Measurements from ENCODE around the gene BCR.
A peak's percentile ranks its signal among the peaks of the same experiment; 100 is the strongest.

Gene BCR

DNA sequence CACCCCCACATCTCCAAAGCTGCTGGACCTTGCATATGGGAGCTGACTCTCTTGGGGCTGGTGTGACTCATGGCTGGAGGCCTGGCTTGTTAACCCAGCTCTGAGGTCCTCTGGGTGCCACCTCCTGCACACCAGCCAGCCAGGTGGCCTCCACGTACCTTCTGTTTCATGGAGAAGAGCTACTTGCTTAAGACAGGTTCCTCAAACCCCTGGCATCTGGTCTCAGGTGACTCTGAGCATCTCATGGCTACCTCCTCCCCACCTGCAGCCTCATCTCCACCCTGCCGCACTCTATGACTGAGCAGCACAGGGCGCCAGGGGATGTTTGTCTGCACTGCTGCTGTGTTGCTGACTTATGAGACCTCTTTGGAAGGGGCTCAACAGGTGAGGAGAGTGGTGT, 55.7 kb downstream of the BCR start:
- TF ChIP-seq, protein P1, sequence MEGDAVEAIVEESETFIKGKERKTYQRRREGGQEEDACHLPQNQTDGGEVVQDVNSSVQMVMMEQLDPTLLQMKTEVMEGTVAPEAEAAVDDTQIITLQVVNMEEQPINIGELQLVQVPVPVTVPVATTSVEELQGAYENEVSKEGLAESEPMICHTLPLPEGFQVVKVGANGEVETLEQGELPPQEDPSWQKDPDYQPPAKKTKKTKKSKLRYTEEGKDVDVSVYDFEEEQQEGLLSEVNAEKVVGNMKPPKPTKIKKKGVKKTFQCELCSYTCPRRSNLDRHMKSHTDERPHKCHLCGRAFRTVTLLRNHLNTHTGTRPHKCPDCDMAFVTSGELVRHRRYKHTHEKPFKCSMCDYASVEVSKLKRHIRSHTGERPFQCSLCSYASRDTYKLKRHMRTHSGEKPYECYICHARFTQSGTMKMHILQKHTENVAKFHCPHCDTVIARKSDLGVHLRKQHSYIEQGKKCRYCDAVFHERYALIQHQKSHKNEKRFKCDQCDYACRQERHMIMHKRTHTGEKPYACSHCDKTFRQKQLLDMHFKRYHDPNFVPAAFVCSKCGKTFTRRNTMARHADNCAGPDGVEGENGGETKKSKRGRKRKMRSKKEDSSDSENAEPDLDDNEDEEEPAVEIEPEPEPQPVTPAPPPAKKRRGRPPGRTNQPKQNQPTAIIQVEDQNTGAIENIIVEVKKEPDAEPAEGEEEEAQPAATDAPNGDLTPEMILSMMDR (IDR thresholded peaks at IDR 0.05; ENCODE audit: insufficient read depth, low read depth, low read length, missing control alignments) = no peak
- DNase-seq (ENCODE audit: low read depth) = no peak
- H3K4me3 ChIP-seq (ENCODE audit: low read depth, low read length) = no peak overlapping the region

DNA sequence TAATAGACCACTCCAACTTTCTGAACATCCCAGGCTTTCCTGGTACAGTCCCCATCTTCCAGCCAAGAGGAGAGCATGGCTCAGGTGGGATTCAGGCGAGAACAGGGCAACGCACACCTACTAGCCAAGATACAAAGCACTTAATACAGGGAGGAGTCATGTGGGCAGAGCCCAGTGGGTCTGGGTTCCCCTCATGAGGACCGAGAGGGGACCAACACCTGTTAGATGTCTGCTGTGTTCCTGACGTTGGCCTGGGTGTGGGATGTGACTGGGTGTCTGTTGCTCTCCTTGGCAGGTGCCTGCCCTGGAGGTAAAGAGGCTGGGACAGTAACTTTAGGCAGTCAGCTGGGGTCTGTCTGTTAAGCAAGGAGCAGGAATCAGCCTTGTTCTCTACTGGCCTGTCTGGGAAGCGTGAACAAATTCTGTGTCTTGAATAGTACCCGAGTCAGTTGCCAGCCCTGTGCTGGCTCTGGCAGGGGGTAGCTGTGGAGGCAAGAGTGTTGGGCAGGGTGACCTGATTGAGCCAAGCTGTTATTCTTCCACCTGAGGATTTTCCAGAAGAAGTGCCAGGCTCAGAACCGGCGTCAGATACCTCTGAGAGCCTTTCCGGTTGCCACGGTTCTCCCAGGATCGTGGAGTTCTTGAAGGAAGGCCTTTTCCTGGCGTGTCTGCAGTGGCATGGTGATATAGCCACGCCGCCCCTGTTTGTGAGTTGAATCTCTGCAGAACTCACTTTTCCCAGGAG, 56.3 kb downstream of the BCR start:
- TF ChIP-seq, protein P1 (IDR thresholded peaks at IDR 0.05; ENCODE audit: insufficient read depth, low read depth, low read length, missing control alignments) = no peak
- no peak for DNase-seq (ENCODE audit: low read depth)
- no peak overlapping the region for H3K4me3 ChIP-seq (ENCODE audit: low read depth, low read length)

DNA sequence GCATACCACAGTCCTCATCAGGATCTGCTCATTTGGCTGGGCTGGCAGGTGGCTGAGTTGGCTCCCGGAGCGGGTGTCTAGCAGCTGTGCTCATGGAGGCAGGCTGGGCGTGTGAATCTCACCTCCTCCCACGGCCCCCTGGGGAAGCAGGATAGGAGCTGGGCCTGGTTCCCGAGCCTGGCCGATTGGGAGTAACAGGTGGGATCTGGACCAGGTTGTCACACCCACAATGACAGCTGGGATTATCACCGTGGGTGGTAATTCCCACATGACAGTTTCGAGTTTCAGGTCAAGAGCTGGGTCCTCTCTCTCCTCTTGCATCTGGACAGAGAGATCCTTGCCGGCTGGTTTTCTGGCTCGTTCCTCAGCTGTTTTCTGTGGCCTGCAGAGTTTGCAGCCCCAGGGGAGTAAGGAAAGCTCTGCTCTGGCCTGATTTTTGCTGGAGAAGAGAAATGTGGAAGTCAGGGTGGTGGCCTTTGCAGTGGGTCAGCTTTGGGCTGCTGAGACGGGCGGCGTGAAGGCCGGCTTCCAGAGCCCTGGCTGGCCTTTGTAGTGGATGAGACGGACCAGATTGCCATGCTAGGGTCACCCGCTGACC, 57.0 kb downstream of the BCR start:
- H3K4me3 ChIP-seq (ENCODE audit: low read depth, low read length) = no peak overlapping the region
- DNase-seq (ENCODE audit: low read depth) = peak; percentile 49
- TF ChIP-seq, protein P1 (IDR thresholded peaks at IDR 0.05; ENCODE audit: insufficient read depth, low read depth, low read length, missing control alignments) = no peak

DNA sequence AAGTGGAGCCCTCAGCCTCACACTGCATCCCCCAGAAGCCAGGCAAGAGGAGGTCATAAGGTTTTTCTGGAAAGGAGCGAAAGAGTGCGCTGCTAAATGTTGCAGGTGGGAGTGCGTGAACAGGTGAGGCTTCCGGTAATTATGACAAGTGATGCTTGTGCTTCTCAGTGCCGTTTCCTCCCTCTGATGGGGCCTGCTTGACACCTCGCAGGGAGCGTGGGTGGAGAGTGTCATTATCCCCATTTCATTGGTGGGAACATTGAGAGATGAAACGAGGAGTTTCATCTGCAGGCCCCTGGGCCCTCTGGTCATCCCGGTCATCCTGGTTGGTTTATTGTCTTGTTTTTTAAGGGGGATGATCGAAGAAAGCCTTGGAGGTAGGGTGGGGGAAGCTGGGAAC, 57.5 kb downstream of the BCR start:
- DNase-seq (ENCODE audit: low read depth) = no peak
- TF ChIP-seq, protein P1 (IDR thresholded peaks at IDR 0.05; ENCODE audit: insufficient read depth, low read depth, low read length, missing control alignments) = no peak
- H3K4me3 ChIP-seq (ENCODE audit: low read depth, low read length) = no peak overlapping the region

DNA sequence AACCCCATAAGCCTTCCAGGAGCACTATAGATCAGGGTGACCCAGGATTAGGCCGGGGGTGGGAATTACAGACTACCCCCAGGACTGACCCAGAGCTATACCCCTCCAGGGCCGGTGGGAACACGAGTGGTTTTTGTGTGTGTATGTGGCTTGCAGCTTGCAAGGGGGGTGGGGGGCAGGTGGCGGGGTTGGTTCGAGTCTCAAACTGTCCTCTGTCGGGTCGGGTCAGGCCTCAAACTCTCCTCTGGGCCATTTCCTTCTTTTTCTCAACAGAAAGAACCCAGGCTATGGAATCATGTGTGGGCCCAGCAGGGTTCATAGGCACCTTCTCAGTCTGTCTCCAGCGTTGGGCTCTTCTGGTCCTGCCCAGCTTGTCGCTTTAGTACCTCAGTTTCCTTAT, 58.4 kb downstream of the BCR start:
- H3K4me3 ChIP-seq (ENCODE audit: low read depth, low read length) = no peak overlapping the region
- DNase-seq (ENCODE audit: low read depth) = no peak
- TF ChIP-seq, protein P1 (IDR thresholded peaks at IDR 0.05; ENCODE audit: insufficient read depth, low read depth, low read length, missing control alignments) = no peak

DNA sequence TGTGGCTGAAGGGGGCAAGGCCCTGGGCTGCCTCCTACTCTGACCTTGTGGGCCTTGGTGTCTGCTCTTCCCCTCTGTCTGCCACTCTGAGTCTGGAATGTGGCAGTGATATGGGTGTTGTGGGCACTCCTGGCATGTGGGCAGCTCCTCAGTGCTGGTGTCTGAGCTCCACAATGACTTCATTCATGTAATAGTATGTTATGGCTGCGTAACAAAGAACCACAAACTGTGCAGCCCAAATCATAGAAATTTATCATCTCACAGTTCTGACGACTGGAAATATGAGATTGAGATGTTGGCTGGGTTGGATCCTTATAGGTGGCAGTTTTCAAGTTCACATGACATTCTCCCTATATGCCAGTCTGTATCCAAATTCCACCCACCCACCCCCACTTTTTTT, 59.1 kb downstream of the BCR start:
- H3K4me3 ChIP-seq (ENCODE audit: low read depth, low read length) = no peak overlapping the region
- DNase-seq (ENCODE audit: low read depth) = no peak
- TF ChIP-seq, protein P1 (IDR thresholded peaks at IDR 0.05; ENCODE audit: insufficient read depth, low read depth, low read length, missing control alignments) = no peak

Measured in GM12865 (cell line).